DMS53 treated with DMSO at 0.1 percent for 48 hours (cell line): ENCODE results near the gene FREM1.
"Not testable (repeated sequence)": the region's sequence is repeated elsewhere in the genome, so short reads cannot be mapped to it uniquely, and the experiment has no call there.

Experiments used
- DNase-seq: peaks from one replicate; lab custom pipeline; 2025; ENCODE audit not compliant: unreplicated experiment; lab: John Stamatoyannopoulos, UW

Gene FREM1

GRCh38 chr9:14909961-14910805 is at the start of gene FREM1:
FREM1 (minus strand) TSS chr9:14910428; CDS start chr9:14868977, 41,451 bp downstream.
- DNase-seq = no peak

GRCh38 chr9:14958989-14959388 is 48.8 kb upstream of the FREM1 start:
- DNase-seq = no peak

- DNase-seq = no peak
Measured at GRCh38 chr9:14957109-14957508, 46.9 kb upstream of the FREM1 start.

- no peak for DNase-seq
Measured at GRCh38 chr9:14956208-14956607, 46.0 kb upstream of the FREM1 start.

GRCh38 chr9:14945351-14945750 is 35.1 kb upstream of the FREM1 start:
- DNase-seq = no peak

GRCh38 chr9:14941501-14942405 is 31.5 kb upstream of the FREM1 start:
- DNase-seq = no peak

GRCh38 chr9:14939378-14939777 is 29.1 kb upstream of the FREM1 start:
- no peak for DNase-seq

- DNase-seq = no peak
Measured at GRCh38 chr9:14937216-14937615, 27.0 kb upstream of the FREM1 start.

- no peak for DNase-seq
Measured at GRCh38 chr9:14936491-14936890, 26.3 kb upstream of the FREM1 start.

GRCh38 chr9:14935964-14936363 is 25.7 kb upstream of the FREM1 start:
- no peak for DNase-seq

- DNase-seq = no peak
Measured at GRCh38 chr9:14935106-14935751, 25.0 kb upstream of the FREM1 start.

- no peak for DNase-seq
Measured at GRCh38 chr9:14932641-14933040, 22.4 kb upstream of the FREM1 start.

GRCh38 chr9:14932231-14932630 is 22.0 kb upstream of the FREM1 start:
- no peak for DNase-seq

- no peak for DNase-seq
Measured at GRCh38 chr9:14926941-14927624, 16.9 kb upstream of the FREM1 start.

- DNase-seq = no peak
Measured at GRCh38 chr9:14924230-14925219, 14.3 kb upstream of the FREM1 start.

- no peak for DNase-seq
Measured at GRCh38 chr9:14923701-14924100, 13.5 kb upstream of the FREM1 start.

- DNase-seq = not testable (repeated sequence)
Measured at GRCh38 chr9:14920805-14921204, 10.6 kb upstream of the FREM1 start.

GRCh38 chr9:14913366-14913765 is 3.1 kb upstream of the FREM1 start:
- DNase-seq = no peak

- no peak for DNase-seq
Measured at GRCh38 chr9:14912859-14913258, 2.6 kb upstream of the FREM1 start.

- no peak for DNase-seq
Measured at GRCh38 chr9:14911046-14911445, 818 bp upstream of the FREM1 start.
